GM23248 (cell line): Measurements from ENCODE around the gene PTPRT.

ENCODE experiments used
- EZH2 ChIP-seq: fragments of 200-600 bp; sonication (generic); IDR thresholded peaks from 2 replicates; pipeline ENCODE4 v1.6.1; 2018; ENCODE audit warnings: antibody characterized with exemption, mild to moderate bottlenecking; ENCODE audit not compliant: insufficient read depth, poor library complexity, severe bottlenecking
- EZH2phosphoT487 ChIP-seq: fragments of 200-600 bp; sonication (generic); IDR thresholded peaks from 2 replicates; pipeline ENCODE4 v1.6.1; 2018; ENCODE audit warnings: antibody characterized with exemption, moderate library complexity, mild to moderate bottlenecking, low read depth; ENCODE audit not compliant: insufficient read depth

GRCh38 chr20:42852691-42853090 lies 337.0 kb downstream of the PTPRT start:
- no peak for TF ChIP-seq EZH2phosphoT487
- TF ChIP-seq EZH2 = no peak
